ENCODE results near the gene POU6F2. TPM values are rescaled to one million over a fixed set of nuclear protein-coding genes. Genes with fewer than 3 reads are reported as not detected.

The POU6F2 gene
- total RNA-seq, 4 donors from 2014 or later, result not detected

GRCh38 chr7:39073432-39073831 lies 95.7 kb downstream of the POU6F2 start:
- Histone ChIP-seq H3K27ac (no peak overlapping the region), H3K27me3 (no peaks in the 10 kb centered on the region), H3K36me3 (no peaks in the 10 kb centered on the region), H3K4me1 (no peaks in the 10 kb centered on the region), H3K4me3 (no peak overlapping the region), H3K9me3 (no peaks in the 10 kb centered on the region)
- intact Hi-C loops (cut with DNase I; ENCODE audit: low total_unique reads), result no loop called here
- in situ Hi-C loops (cut with MboI; ENCODE audit: low sequenced_read_pairs in 4 of 4), result no loop called here
- DNase-seq, result no peak
- no peak for ATAC-seq
- TF ChIP-seq POLR2A (IDR thresholded peaks at IDR 0.05) (no peak), CTCF (IDR thresholded peaks at IDR 0.05 in 4 of 5, conservative IDR thresholded peaks at IDR 0.05 in 1 of 5) (no peak)

- no peaks in the 10 kb centered on the region for H3K36me3 ChIP-seq
- no peak for ATAC-seq
- H3K4me1 ChIP-seq, result no peaks in the 10 kb centered on the region
- intact Hi-C loops (cut with DNase I; ENCODE audit: low total_unique reads), result no loop called here
- no peak overlapping the region for H3K4me3 ChIP-seq
- in situ Hi-C loops (cut with MboI; ENCODE audit: low sequenced_read_pairs in 4 of 4), result no loop called here
- no peaks in the 10 kb centered on the region for H3K9me3 ChIP-seq
- no peak for DNase-seq
- H3K27ac ChIP-seq, result no peak overlapping the region
- H3K27me3 ChIP-seq, result no peaks in the 10 kb centered on the region
- TF ChIP-seq POLR2A (IDR thresholded peaks at IDR 0.05) (no peak), CTCF (IDR thresholded peaks at IDR 0.05 in 4 of 5, conservative IDR thresholded peaks at IDR 0.05 in 1 of 5) (no peak)
Measured at GRCh38 chr7:39075210-39075609, 97.5 kb downstream of the POU6F2 start.

DNA sequence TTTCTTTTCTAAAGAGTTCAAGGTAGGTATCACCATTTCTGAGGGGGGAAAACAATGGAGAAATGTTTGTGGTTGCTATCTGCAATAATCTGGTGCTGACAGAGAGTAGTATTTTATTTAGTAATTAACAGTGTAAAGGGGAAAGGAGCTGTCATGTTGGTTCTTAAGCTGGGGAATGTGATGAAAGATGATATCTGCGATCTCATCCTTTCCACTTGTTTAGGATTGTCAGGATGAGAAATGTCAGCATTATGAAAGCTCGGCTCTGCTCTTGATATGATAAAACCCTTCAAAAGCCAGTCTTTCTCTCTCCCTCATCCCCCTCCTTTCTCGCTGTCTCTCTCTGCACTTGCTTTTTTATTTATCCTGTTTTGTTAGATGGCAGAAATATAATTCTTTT lies 106.1 kb downstream of the POU6F2 start:
- no peak overlapping the region for H3K27ac ChIP-seq
- in situ Hi-C loops (cut with MboI; ENCODE audit: low sequenced_read_pairs in 4 of 4) (no loop called here), intact Hi-C loops (cut with DNase I; ENCODE audit: low total_unique reads) (no loop called here)
- H3K4me3 ChIP-seq, result no peak overlapping the region
- ATAC-seq (no peak), DNase-seq (no peak)
- no peaks in the 10 kb centered on the region for H3K36me3 ChIP-seq
- TF ChIP-seq POLR2A (IDR thresholded peaks at IDR 0.05) (no peak), CTCF (IDR thresholded peaks at IDR 0.05 in 4 of 5, conservative IDR thresholded peaks at IDR 0.05 in 1 of 5) (no peak)
- no peaks in the 10 kb centered on the region for H3K4me1 ChIP-seq
- no peaks in the 10 kb centered on the region for H3K27me3 ChIP-seq
- H3K9me3 ChIP-seq, result no peaks in the 10 kb centered on the region

GRCh38 chr7:39084349-39084748 lies 106.6 kb downstream of the POU6F2 start:
- no peak for ATAC-seq
- H3K4me1 ChIP-seq, result no peaks in the 10 kb centered on the region
- H3K27me3 ChIP-seq, result no peaks in the 10 kb centered on the region
- H3K27ac ChIP-seq, result no peak overlapping the region
- H3K9me3 ChIP-seq, result no peaks in the 10 kb centered on the region
- intact Hi-C loops (cut with DNase I; ENCODE audit: low total_unique reads), result no loop called here
- H3K36me3 ChIP-seq, result no peaks in the 10 kb centered on the region
- no peak overlapping the region for H3K4me3 ChIP-seq
- in situ Hi-C loops (cut with MboI; ENCODE audit: low sequenced_read_pairs in 4 of 4), result no loop called here
- TF ChIP-seq POLR2A (IDR thresholded peaks at IDR 0.05) (no peak), CTCF (IDR thresholded peaks at IDR 0.05 in 4 of 5, conservative IDR thresholded peaks at IDR 0.05 in 1 of 5) (no peak)
- DNase-seq, result no peak

DNA sequence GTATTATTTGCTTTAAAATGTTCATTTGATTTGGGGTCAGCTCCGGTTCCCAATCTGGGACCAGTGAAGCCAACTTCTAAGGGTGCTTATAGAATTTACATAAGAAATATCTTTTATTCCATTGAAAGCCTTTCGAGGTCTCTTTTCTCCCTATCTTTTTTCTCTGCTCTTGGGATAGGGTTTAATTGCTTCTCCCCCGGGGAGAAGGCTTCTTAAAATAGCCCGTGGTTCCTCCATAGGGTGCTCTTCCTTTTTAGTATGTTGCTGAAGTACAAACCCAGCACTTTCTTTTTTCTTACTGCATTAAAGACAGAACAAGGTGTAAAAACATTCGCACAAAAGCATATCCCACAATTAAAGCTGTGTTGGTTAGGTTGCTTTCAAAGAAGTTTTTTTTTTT lies 107.5 kb downstream of the POU6F2 start:
- H3K4me3 ChIP-seq, result peak overlapping the region in 1 of 4 donors; percentile 41
- no peaks in the 10 kb centered on the region for H3K27me3 ChIP-seq
- H3K27ac ChIP-seq, result no peak overlapping the region
- H3K9me3 ChIP-seq, result no peaks in the 10 kb centered on the region
- no peaks in the 10 kb centered on the region for H3K36me3 ChIP-seq
- in situ Hi-C loops (cut with MboI; ENCODE audit: low sequenced_read_pairs in 4 of 4) (no loop called here), intact Hi-C loops (cut with DNase I; ENCODE audit: low total_unique reads) (no loop called here)
- no peak for TF ChIP-seq POLR2A (IDR thresholded peaks at IDR 0.05)
- TF ChIP-seq CTCF (IDR thresholded peaks at IDR 0.05 in 4 of 5, conservative IDR thresholded peaks at IDR 0.05 in 1 of 5), result no peak
- DNase-seq, result no peak
- ATAC-seq, result no peak
- H3K4me1 ChIP-seq, result no peaks in the 10 kb centered on the region
